GM18873 (cell line): ENCODE results near the gene HSPH1.
"Not testable (repeated sequence)": the region's sequence is repeated elsewhere in the genome, so short reads cannot be mapped to it uniquely, and the experiment has no call there.

Experiments
- ATAC-seq: cut with Tn5 transposase; IDR thresholded peaks from one replicate; pipeline ENCODE4 v1.9.1; 2021; ENCODE audit warnings: mild to moderate bottlenecking, moderate library complexity, moderate number of reproducible peaks; ENCODE audit not compliant: unreplicated experiment, low FRiP score

HSPH1 gene

GRCh38 chr13:31101472-31102170, 60.1 kb downstream of the HSPH1 start:
- no peak for ATAC-seq

GRCh38 chr13:31100721-31101120, 61.0 kb downstream of the HSPH1 start:
- no peak for ATAC-seq

- not testable (repeated sequence) for ATAC-seq
These were observed 63.7 kb downstream of the HSPH1 start for GRCh38 chr13:31097911-31098434.

- no peak for ATAC-seq
These were observed 64.9 kb downstream of the HSPH1 start for GRCh38 chr13:31096654-31097302.

GRCh38 chr13:31094331-31095015, 67.2 kb downstream of the HSPH1 start:
- no peak for ATAC-seq

DNA sequence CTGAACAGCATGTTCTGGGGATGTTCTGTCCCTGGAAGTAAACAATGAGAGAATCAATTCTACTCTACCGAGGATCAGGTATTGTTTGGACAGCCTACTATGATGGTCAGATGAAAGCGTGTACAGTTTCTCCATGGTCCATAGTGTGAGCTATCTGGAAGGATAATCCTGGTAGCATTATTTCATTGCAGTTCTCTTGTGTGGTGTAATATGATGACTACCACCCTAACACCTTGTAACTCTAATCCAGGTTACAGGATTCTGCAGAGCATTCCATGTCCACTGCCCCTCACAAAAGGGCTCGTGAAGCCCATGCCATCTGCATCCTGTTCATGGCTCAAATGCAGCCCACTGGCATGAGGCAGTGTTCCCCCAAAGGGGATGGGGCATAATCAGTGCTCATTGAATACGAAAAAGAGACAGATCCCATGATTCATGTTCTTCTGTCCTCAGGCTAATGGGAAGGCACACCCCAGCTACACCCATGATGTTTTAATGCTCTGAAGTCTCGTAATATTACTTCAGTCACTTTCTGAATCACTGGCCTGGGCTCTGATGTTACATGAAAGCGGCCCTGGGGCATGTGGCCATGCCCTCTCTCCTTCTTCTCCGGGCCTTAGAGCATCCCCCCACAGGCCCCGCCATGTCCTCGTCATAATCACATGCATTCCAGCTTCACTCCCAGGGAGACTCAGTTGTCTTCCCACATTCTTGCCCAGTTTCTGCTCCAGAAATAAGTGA, 68.4 kb downstream of the HSPH1 start:
- no peak for ATAC-seq

DNA sequence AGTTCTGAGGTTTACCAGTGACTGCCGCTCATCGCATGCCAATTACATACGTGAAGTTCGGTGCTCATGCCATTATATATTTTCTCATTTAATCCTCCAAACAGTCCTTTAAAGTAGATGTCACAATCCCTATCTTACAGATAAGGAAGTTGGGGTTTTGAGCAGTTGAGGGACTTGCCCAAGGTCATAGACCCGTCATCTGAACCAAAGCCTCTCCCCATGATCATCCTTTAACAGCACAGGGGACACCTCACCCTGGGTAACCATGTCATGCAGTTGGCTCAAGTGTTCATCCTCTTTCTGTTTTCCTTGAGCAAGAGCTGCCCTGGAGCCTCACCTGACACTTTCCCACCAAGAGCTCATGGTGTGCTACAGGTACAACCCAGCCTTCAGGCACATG, 69.1 kb downstream of the HSPH1 start:
- ATAC-seq = no peak

DNA sequence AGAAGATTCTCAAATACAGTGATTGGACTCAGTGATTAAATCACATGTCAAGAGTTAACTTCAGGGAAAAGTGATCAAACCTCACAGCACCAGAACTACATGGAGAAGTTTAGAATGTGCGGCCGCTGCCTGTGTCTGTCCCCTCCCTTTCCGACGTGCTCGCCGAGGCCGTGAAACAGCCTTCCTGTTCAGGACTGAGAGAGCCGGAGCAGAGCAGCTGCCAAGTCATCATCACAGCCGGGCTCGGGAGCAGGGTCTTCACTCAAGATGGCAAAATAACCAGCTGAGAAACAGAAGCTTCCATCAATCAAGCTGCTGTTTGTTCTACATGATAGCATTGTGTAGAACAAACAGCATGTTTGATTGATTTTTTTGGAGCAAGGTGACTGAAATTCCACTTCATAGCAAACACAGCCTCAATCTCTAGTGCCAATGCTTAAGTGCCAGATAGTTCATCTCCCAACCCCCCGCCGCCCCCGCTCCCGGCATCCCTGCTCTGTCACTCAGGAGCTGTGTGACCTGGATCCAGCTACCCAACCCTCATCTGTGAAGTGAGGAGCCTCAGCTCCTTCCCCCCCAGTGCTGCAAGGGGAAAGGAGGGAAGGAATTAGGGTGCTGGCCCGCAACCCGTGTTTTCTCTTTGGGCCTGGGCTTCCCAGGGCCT, 70.6 kb downstream of the HSPH1 start:
- no peak for ATAC-seq

DNA sequence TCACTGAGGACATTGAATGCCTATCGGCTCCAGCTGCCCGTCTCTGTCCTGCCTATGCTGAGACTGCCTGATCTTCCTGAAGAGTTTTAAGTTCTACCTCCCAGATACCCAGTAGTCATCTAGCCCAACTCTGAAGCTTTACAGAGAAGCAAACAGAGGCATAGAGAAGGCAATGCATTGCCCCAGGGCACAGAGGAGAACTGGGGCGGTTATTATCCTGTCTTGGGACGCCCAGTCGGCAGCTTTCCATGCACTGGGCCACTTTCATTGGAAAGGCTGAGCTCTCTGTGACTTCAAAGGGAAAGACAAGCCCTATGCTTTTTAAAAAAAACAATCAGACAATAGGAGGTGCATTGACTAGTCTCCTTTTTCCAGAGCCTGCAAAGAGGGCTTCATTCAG, 71.6 kb downstream of the HSPH1 start:
- no peak for ATAC-seq

GRCh38 chr13:31089649-31090048, 72.1 kb downstream of the HSPH1 start:
- ATAC-seq = no peak

- ATAC-seq = no peak
These were observed 72.8 kb downstream of the HSPH1 start for GRCh38 chr13:31088826-31089420.
